Measurements from ENCODE around the gene PLSCR1.

PLSCR1 gene

DNA sequence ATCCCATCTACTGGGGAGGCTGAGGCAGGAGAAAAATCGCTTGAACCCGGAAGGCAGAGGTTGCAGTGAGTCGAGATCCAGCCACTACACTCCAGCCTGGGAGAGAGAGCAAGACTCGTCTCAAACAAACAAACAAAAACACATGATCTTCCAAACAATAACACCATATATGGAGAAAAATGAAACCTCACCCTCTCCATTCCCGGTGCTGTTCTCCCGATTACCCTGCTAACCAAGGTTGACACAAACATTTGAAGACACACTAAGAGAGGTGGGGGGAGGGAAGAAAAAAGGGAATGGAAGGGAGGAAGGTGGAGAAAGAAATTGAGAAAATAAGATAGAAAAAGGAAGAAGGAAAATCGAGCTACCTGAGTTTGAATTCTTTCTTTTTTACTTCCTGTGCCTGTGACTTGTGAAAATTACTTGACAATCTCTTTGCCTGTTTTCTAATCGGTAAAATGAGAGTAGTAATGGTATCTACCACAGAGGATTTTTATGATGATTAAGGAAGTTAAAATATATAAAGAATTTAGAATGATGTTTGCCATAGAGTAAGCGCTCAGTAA lies 73.9 kb downstream of the PLSCR1 start:
- no peak for DNase-seq

GRCh38 chr3:146469150-146470017 lies 75.0 kb downstream of the PLSCR1 start, which contains the start of gene PLSCR2:
PLSCR2 (minus strand) TSS chr3:146469561; CDS start chr3:146459904, 9,657 bp downstream.
- DNase-seq, result no peak

DNA sequence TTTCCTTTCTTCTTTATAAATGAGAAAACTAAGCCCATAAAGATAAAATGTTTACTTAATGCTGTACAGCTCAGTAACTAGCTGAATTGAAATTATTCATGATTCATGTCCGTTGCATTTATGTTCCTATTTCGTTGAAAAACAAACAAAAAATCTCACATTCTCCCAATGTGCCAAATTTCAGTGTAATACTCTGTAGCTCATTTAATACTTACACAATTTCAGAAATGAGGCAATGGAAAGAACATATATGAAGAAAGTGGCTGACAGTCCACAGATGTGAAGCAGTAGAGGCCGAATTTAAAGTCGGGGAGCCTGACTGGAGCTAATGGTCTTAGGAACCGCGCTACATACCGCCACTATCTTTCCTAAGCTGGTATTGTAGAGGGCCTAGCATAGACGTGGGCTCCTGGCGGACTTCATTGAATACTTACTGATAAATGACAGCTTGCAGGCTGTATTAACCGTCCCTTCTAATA lies 75.7 kb downstream of the PLSCR1 start:
- no peak for DNase-seq

- no peak for DNase-seq
Measured at GRCh38 chr3:146468234-146468633, 76.2 kb downstream of the PLSCR1 start.

- no peak for DNase-seq
Measured at GRCh38 chr3:146466604-146467003, 77.8 kb downstream of the PLSCR1 start.

DNA sequence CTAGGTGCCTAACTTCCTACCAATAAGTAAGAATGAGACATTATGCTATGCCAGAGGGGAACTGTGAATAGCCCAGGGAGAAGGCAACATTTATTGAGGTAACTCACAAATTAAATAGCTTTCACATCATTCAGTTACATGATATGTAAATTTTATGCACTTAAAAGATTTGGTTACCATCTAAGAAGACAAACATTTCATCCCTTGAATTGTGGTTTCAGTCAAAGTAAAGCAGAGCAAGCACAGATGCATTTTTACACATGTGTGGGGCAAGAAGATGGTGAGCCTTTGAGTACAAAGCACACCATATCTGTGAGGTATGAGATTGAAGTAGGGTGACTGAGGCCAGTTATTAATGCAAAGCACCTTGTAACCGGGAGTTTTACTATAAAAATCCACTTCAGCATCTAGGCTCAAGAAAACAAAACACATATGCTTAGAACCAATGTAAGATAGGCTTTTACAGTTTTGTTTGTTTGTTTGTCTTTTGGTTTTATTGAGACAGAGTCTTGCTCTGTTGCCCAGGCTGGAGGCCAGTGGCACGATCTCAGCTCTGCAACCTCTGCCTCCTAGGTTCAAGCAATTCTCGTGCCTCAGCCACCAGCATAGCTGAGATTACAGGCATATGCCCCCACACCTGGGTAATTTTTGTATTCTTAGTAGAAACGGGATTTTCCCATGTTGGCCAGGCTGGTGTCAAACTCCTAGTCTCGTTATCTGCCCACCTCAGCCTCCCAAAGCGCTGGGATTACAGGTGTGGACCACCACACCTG lies 78.5 kb downstream of the PLSCR1 start:
- no peak for DNase-seq
